Activated CD4-positive, alpha-beta memory T cell treated with anti-CD3 and anti-CD28 coated beads for 36 hours (primary cell): ENCODE measurements around the gene CEP112. TPM values are rescaled to one million over a fixed set of nuclear protein-coding genes. Genes with fewer than 3 reads are reported as not detected.

Experiments
- CTCF ChIA-PET: fragments of 350-600 bp; sonication (Branson Sonifier 250); formaldehyde crosslinking; loops from one replicate; lab custom pipeline; 2021; ENCODE audit warnings: antibody characterized with exemption, inconsistent platforms; lab: Charles Lee
- POLR2A ChIA-PET: fragments of 350-600 bp; sonication (Branson Sonifier 250); formaldehyde crosslinking; loops from one replicate; lab custom pipeline; 2021; ENCODE audit warnings: antibody characterized with exemption; lab: Charles Lee
- DNase-seq: peaks from one replicate; pipeline ENCODE4 v3.0.0-alpha.2; 2020
- H3K27ac Mint-ChIP-seq: one replicate; pipeline ENCODE4 v1.8.0; 2021; ENCODE audit warnings: mixed read lengths
- H3K27me3 Mint-ChIP-seq: one replicate; pipeline ENCODE4 v1.8.0; 2021; ENCODE audit warnings: mixed read lengths
- H3K36me3 Mint-ChIP-seq: one replicate; pipeline ENCODE4 v1.8.0; 2021; ENCODE audit warnings: mixed read lengths
- H3K4me1 Mint-ChIP-seq: one replicate; pipeline ENCODE4 v1.8.0; 2021; ENCODE audit warnings: low read depth, mixed read lengths
- H3K4me3 Mint-ChIP-seq: one replicate; pipeline ENCODE4 v1.8.0; 2021; ENCODE audit warnings: mild to moderate bottlenecking, mixed read lengths
- H3K9me3 Mint-ChIP-seq: one replicate; pipeline ENCODE4 v1.8.0; 2021; ENCODE audit warnings: mixed read lengths
- intact Hi-C: fragments of 100-400 bp; cut with micrococcal nuclease; formaldehyde crosslinking; loops from one replicate; pipeline ENCODE4 v1.15.1; 2023
- total RNA-seq, 2 experiments: library from RNA; stranded (reverse); gene quantifications; one replicate each; pipeline ENCODE4 v1.2.3, GENCODE V29; 2021

Gene CEP112
- total RNA-seq: 1 to 10 TPM; 3.3 to 3.7 TPM

DNA sequence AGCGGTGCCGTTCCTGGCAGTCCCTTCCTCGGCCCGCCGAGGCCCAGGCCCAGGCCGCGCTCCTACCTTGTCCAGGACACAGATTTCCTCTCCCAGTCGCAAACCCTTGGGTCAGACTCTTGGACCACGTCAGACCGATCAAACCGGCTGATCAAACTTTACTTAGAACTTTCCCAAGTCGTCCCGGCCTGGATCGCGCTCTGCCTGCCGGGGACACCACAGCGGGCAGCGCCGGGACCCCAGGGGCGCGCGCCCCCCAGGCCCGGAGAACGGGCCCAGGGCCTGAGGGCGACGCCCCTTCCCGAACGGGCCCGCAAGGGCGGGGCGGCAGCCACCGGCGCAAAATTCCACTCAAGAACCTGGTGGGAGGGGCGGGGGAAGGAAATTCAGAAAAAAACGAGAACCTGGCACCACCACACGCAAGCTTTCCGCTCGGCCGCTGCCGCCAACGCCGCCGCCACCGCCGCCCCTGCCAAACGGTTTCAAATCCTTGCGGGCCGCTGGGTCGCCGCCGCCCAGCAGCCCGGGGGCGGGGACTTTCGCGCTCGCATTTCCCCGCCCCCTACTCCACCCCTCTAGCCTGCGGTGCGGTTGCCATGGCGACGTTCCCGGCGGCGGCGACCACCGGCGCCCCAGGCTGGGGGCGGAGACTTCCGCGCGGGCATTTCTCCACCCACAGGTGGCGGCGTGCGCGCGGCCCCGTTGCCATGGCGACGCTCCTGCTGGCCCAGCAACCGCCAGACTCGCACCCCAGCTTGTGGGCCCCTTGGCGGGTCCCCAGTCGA is at the start of gene CEP112:
Gene CEP112, minus strand, starts transcription at position 541 of the 785 bp plus-strand sequence.
- DNase-seq: peak; percentile 87
- ChIA-PET CTCF (interaction anchor here (1.1 to 3.1 kb wide), 2 partner anchors 8 to 235 kb away, joined by 3 to 17 read pairs; no protein-coding TSS in a partner anchor), POLR2A (no interaction called here)
- no peaks in the 10 kb centered on the region for H3K36me3 Mint-ChIP-seq
- H3K27me3 Mint-ChIP-seq: no peaks in the 10 kb centered on the region
- intact Hi-C loops: no loop called here
- H3K4me1 Mint-ChIP-seq: peaks cover 13% of the 10 kb centered on the region
- H3K4me3 Mint-ChIP-seq: peak within 1 kb of the TSS; percentile 81
- no peaks in the 10 kb centered on the region for H3K9me3 Mint-ChIP-seq
- peak within 1 kb of the TSS; percentile 46 for H3K27ac Mint-ChIP-seq

DNA sequence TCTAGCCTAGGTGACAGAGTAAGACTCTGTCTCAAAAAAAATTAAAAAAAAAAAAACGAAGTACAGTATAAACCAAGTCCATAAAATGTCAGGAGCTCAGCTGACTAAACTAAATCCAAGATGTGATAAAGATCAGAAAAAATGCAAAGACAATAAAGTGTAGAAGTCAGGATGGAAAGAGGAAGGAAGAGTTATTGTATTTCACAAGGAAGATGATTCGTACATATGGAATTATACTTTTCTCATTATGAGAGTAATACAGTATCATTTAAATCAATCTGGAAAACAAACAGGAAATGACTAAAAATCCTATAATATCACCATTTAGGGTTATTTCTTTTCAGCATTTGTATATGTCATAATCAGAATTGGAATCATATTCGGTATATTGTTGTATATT is 48.7 kb upstream of the CEP112 start:
- peaks cover 12% of the 10 kb centered on the region for H3K4me1 Mint-ChIP-seq
- no peaks in the 10 kb centered on the region for H3K36me3 Mint-ChIP-seq
- no peak overlapping the region for H3K4me3 Mint-ChIP-seq
- H3K9me3 Mint-ChIP-seq: no peaks in the 10 kb centered on the region
- no peak for DNase-seq
- POLR2A ChIA-PET: no interaction called here
- intact Hi-C loops: no loop called here
- H3K27me3 Mint-ChIP-seq: no peaks in the 10 kb centered on the region
- no peak overlapping the region for H3K27ac Mint-ChIP-seq
- CTCF ChIA-PET: interaction anchor here (0.7 to 0.9 kb wide), 2 partner anchors 14 to 456 kb away, joined by 3 read pairs; no protein-coding TSS in a partner anchor

DNA sequence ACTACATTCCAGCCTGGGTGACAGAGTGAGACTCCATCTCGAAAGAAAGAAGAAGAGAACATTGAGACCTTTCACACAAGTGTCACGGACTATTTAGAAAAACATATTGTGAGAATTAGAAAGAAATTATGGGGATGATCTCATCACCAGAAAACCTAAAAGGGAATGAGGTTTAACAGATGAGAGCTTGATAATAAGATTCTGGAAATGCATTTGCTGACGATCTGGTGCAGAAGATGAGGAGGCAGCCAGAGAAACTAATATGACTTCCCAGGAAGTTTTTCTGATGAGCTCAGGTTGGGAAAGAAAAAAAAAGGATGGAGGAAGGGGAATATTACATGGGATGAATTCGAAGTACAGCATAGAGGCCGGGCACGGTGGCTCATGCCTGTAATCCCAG is 48.1 kb upstream of the CEP112 start:
- CTCF ChIA-PET: interaction anchor here (0.7 to 0.9 kb wide), 2 partner anchors 15 to 457 kb away, joined by 3 read pairs; no protein-coding TSS in a partner anchor

DNA sequence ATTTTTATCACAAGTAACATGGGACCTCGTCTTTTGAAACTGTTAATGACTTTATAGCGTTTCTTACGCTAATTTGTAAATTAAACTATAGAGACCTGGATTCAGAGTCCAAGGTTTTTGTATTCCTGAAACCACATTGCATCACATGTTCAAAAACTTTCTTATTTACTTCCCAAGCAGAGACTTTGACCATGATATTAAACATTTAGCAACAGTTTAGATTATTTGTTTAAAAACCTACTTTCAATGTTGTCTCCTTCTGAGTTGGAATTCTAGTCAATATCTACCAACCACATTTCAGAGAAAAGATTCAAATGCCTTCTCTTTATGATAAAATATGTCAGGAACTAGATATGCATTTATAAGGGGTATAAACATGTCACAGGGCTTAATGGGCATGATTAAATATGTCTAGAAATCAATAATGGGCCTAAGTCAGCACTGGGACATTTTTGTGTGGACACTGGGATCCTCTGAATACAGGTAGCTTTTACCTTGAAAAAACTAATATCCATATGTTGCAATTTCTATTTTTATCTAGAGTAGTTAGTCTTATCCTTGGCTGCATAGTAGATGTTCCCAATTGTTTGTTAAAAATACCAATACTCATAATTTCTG is 43.6 kb upstream of the CEP112 start:
- Mint-ChIP-seq H3K36me3 (no peaks in the 10 kb centered on the region), H3K4me3 (no peak overlapping the region), H3K27ac (no peak overlapping the region), H3K9me3 (no peaks in the 10 kb centered on the region), H3K27me3 (no peaks in the 10 kb centered on the region), H3K4me1 (peaks cover 3% of the 10 kb centered on the region)
- intact Hi-C loops: no loop called here
- POLR2A ChIA-PET: no interaction called here
- CTCF ChIA-PET: no interaction called here
- no peak for DNase-seq

More for the DNA sequence above, 48.1 kb upstream of the CEP112 start:
- no peak for DNase-seq
- no peaks in the 10 kb centered on the region for H3K36me3 Mint-ChIP-seq
- H3K27ac Mint-ChIP-seq: no peak overlapping the region
- POLR2A ChIA-PET: no interaction called here
- H3K27me3 Mint-ChIP-seq: no peaks in the 10 kb centered on the region
- peaks cover 9% of the 10 kb centered on the region for H3K4me1 Mint-ChIP-seq
- no peaks in the 10 kb centered on the region for H3K9me3 Mint-ChIP-seq
- H3K4me3 Mint-ChIP-seq: no peak overlapping the region
- intact Hi-C loops: no loop called here

DNA sequence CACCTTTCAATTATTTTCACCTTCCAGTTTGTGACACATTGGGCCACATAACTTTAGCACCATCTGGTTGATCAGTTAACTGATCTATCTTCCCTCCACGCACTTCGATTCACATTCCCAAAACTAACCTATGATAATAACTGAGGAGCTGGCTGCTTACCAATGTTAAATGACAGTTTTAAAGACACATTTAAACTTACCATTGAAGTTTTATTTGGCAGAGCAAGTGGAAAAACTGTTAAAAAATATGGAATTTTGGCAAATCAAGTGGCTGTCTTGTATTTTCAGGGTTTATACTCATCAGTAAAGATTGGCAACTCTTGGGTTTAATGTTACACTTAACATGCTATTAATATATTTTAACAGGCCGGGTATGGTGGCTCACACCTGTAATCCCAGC is 42.7 kb upstream of the CEP112 start:
- POLR2A ChIA-PET: no interaction called here
- no peaks in the 10 kb centered on the region for H3K9me3 Mint-ChIP-seq
- intact Hi-C loops: no loop called here
- H3K36me3 Mint-ChIP-seq: no peaks in the 10 kb centered on the region
- H3K27me3 Mint-ChIP-seq: no peaks in the 10 kb centered on the region
- no peak overlapping the region for H3K27ac Mint-ChIP-seq
- CTCF ChIA-PET: no interaction called here
- no peak overlapping the region for H3K4me3 Mint-ChIP-seq
- DNase-seq: no peak
- H3K4me1 Mint-ChIP-seq: no peaks in the 10 kb centered on the region

- ChIA-PET POLR2A (no interaction called here), CTCF (no interaction called here)
- no peak overlapping the region for H3K27ac Mint-ChIP-seq
- intact Hi-C loops: no loop called here
- H3K36me3 Mint-ChIP-seq: no peaks in the 10 kb centered on the region
- H3K4me1 Mint-ChIP-seq: no peaks in the 10 kb centered on the region
- H3K27me3 Mint-ChIP-seq: no peaks in the 10 kb centered on the region
- H3K4me3 Mint-ChIP-seq: no peak overlapping the region
- DNase-seq: no peak
- no peaks in the 10 kb centered on the region for H3K9me3 Mint-ChIP-seq
Measured at GRCh38 chr17:66233023-66233753, 41.3 kb upstream of the CEP112 start.

DNA sequence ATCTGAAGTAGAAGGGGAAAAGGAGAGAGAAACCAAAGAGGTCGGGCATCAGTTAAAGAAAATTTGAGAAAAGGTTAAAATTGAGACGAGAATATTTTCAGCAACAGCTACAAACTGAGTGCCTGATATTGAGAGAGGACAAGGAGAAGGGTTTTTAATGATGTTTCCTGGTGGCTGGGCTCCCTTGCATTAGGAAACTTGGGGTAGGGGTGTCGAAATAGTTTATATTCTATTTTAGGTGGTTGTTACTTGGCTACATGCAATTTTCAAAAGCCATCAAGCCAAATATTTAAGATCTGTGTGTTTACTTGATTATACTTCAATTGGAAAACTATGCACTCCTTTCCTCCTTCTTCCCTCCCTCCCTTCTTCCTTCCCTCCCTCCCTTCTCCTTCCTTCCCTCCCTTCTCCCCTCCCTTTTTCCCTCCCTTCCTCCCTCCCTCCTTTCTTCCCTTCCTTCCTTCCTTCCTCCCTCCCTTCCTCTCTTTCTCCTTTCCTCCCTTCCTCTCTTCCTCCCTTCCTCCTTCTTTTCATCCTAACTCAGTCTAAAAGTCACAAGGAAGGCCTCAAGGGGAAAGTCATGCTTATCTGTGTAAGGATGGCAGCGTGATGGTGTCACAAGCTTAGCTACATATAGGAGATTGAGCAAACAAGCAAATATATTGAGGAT is 39.1 kb upstream of the CEP112 start:
- intact Hi-C loops: no loop called here
- POLR2A ChIA-PET: no interaction called here

DNA sequence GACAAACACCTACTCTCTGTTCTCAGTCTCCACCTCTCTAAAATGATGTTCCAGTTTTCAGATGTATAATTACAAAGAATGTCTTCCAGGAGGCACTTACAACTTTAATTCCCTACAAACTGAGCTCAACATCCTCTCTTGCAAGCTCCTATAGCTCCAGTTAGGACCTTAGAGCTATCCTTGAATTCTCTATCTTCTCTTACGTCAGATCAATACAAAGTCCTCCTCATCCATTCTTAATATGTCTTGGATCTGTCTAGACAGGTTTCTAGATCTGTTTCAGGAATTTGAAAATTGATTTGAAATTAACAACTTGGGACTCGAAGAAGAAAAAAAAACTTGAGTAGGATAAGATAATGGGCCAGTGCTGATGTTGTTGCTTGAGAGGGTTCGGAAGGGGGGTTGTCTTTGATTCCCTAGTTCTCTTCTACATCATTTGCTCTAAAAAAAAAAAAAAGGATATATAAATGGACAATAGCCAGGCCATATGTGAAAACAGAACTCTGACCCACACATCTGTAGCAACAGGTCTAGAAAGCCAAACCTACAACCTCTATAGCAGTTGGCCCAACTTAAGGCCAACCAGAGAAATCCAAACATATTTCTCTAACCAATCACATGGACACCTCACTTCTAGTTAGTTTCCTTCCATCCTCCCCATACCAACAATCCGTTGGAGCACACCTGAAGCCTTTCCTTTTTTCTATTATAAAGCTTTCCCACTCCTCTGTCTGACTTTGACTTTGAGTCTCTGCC is 38.0 kb upstream of the CEP112 start:
- intact Hi-C loops: no loop called here

More for the DNA sequence above, 39.1 kb upstream of the CEP112 start:
- Mint-ChIP-seq H3K4me3 (no peak overlapping the region), H3K36me3 (no peaks in the 10 kb centered on the region), H3K9me3 (no peaks in the 10 kb centered on the region), H3K27ac (no peak overlapping the region), H3K4me1 (no peaks in the 10 kb centered on the region), H3K27me3 (no peaks in the 10 kb centered on the region)
- CTCF ChIA-PET: no interaction called here
- no peak for DNase-seq

GRCh38 chr17:66228887-66229782 is 37.2 kb upstream of the CEP112 start, which contains the start of gene APOH:
APOH (minus strand) TSS chr17:66229415; CDS start chr17:66229379, 36 bp downstream.
- H3K27me3 Mint-ChIP-seq: no peaks in the 10 kb centered on the region
- H3K27ac Mint-ChIP-seq: no peak within 1 kb of the TSS
- H3K36me3 Mint-ChIP-seq: no peaks in the 10 kb centered on the region
- no peak for DNase-seq
- ChIA-PET POLR2A (no interaction called here), CTCF (no interaction called here)
- H3K9me3 Mint-ChIP-seq: no peaks in the 10 kb centered on the region
- intact Hi-C loops: no loop called here
- no peak within 1 kb of the TSS for H3K4me3 Mint-ChIP-seq
- no peaks in the 10 kb centered on the region for H3K4me1 Mint-ChIP-seq

More for the DNA sequence above, 38.0 kb upstream of the CEP112 start:
- no peak overlapping the region for H3K27ac Mint-ChIP-seq
- H3K4me3 Mint-ChIP-seq: no peak overlapping the region
- H3K36me3 Mint-ChIP-seq: no peaks in the 10 kb centered on the region
- H3K4me1 Mint-ChIP-seq: no peaks in the 10 kb centered on the region
- ChIA-PET POLR2A (no interaction called here), CTCF (no interaction called here)
- DNase-seq: no peak
- no peaks in the 10 kb centered on the region for H3K9me3 Mint-ChIP-seq
- H3K27me3 Mint-ChIP-seq: no peaks in the 10 kb centered on the region

GRCh38 chr17:66227212-66228045 is 35.5 kb upstream of the CEP112 start:
- intact Hi-C loops: no loop called here
- CTCF ChIA-PET: no interaction called here
- no peak overlapping the region for H3K27ac Mint-ChIP-seq
- no peak for DNase-seq
- H3K4me1 Mint-ChIP-seq: no peaks in the 10 kb centered on the region
- peaks cover 2% of the 10 kb centered on the region for H3K27me3 Mint-ChIP-seq
- H3K4me3 Mint-ChIP-seq: no peak overlapping the region
- POLR2A ChIA-PET: no interaction called here
- H3K36me3 Mint-ChIP-seq: no peaks in the 10 kb centered on the region
- no peaks in the 10 kb centered on the region for H3K9me3 Mint-ChIP-seq
